Activated B cell treated with CpG ODN at 0.5 μM for 24 hours (primary cell): Measurements from ENCODE around the gene TNP1. TPM values are rescaled to one million over a fixed set of nuclear protein-coding genes. Genes with fewer than 3 reads are reported as not detected.

Experiments used
- ATAC-seq: fragments of 200-7000 bp; cut with Tn5 transposase; one replicate; pipeline ENCODE4 v1.10.0; 2021; ENCODE audit warnings: low read depth, mild to moderate bottlenecking, moderate library complexity
- CTCF ChIA-PET: fragments of 350-600 bp; sonication (Branson Sonifier 250); formaldehyde crosslinking; loops from one replicate; lab custom pipeline; 2021; ENCODE audit warnings: antibody characterized with exemption; lab: Charles Lee
- POLR2A ChIA-PET: fragments of 350-600 bp; sonication (Branson Sonifier 250); formaldehyde crosslinking; loops from one replicate; lab custom pipeline; 2021; ENCODE audit warnings: antibody characterized with exemption; lab: Charles Lee
- DNase-seq: peaks from one replicate; pipeline ENCODE4 v3.0.0; 2022
- H3K27ac Mint-ChIP-seq: one replicate; pipeline ENCODE4 v1.8.0; 2020; ENCODE audit warnings: mixed read lengths
- H3K27me3 Mint-ChIP-seq: one replicate; pipeline ENCODE4 v1.8.0; 2021; ENCODE audit warnings: mixed read lengths
- H3K36me3 Mint-ChIP-seq: one replicate; pipeline ENCODE4 v1.8.0; 2021; ENCODE audit warnings: low read depth, mixed read lengths
- H3K4me1 Mint-ChIP-seq: one replicate; pipeline ENCODE4 v1.8.0; 2021; ENCODE audit warnings: mixed read lengths
- H3K4me3 Mint-ChIP-seq: one replicate; pipeline ENCODE4 v1.8.0; 2020; ENCODE audit warnings: mild to moderate bottlenecking, mixed read lengths
- H3K9me3 Mint-ChIP-seq: one replicate; pipeline ENCODE4 v1.8.0; 2020; ENCODE audit warnings: mixed read lengths
- CTCF ChIP-seq: fragments of 200-600 bp; IDR thresholded peaks from one replicate; pipeline ENCODE4 v1.8.0; 2022; ENCODE audit warnings: antibody characterized with exemption, mild to moderate bottlenecking
- intact Hi-C: fragments of 100-400 bp; cut with micrococcal nuclease; formaldehyde crosslinking; loops from one replicate; pipeline ENCODE4 v1.15.1; 2024
- total RNA-seq: library from RNA; stranded (reverse); gene quantifications from 2 replicates; pipeline ENCODE4 v1.2.3, GENCODE V29; 2022

TNP1 gene
- total RNA-seq, 1 donor from 2014 or later = not detected

- POLR2A ChIA-PET = no interaction called here
- no peaks in the 10 kb centered on the region for H3K27me3 Mint-ChIP-seq
- CTCF ChIA-PET = no interaction called here
- TF ChIP-seq CTCF = no peak
- H3K36me3 Mint-ChIP-seq = no peaks in the 10 kb centered on the region
- intact Hi-C loops = no loop called here
- H3K4me3 Mint-ChIP-seq = no peak overlapping the region
- ATAC-seq (no peak), DNase-seq (no peak)
- H3K27ac Mint-ChIP-seq = no peak overlapping the region
- H3K9me3 Mint-ChIP-seq = no peaks in the 10 kb centered on the region
- H3K4me1 Mint-ChIP-seq = no peaks in the 10 kb centered on the region
These were observed 37.4 kb downstream of the TNP1 start for GRCh38 chr2:216822470-216822869.

GRCh38 chr2:216820709-216821108 lies 39.2 kb downstream of the TNP1 start:
- Mint-ChIP-seq H3K4me3 (no peak overlapping the region), H3K4me1 (no peaks in the 10 kb centered on the region), H3K27me3 (peaks cover 4% of the 10 kb centered on the region), H3K9me3 (no peaks in the 10 kb centered on the region), H3K27ac (no peak overlapping the region), H3K36me3 (no peaks in the 10 kb centered on the region)
- ChIA-PET POLR2A (no interaction called here), CTCF (no interaction called here)
- no peak for DNase-seq
- ATAC-seq = no peak
- intact Hi-C loops = no loop called here
- no peak for TF ChIP-seq CTCF

- no peak for ATAC-seq
- no peak overlapping the region for H3K27ac Mint-ChIP-seq
- POLR2A ChIA-PET = no interaction called here
- intact Hi-C loops = no loop called here
- H3K27me3 Mint-ChIP-seq = peaks cover 10% of the 10 kb centered on the region
- TF ChIP-seq CTCF = no peak
- no peak for DNase-seq
- no peaks in the 10 kb centered on the region for H3K4me1 Mint-ChIP-seq
- no peaks in the 10 kb centered on the region for H3K9me3 Mint-ChIP-seq
- no peaks in the 10 kb centered on the region for H3K36me3 Mint-ChIP-seq
- CTCF ChIA-PET = no interaction called here
- H3K4me3 Mint-ChIP-seq = no peak overlapping the region
These were observed 40.1 kb downstream of the TNP1 start for GRCh38 chr2:216819766-216820165.

- POLR2A ChIA-PET = no interaction called here
These were observed 40.8 kb downstream of the TNP1 start for GRCh38 chr2:216819055-216819454.

GRCh38 chr2:216810399-216811160 lies 49.3 kb downstream of the TNP1 start:
- no peak overlapping the region for H3K4me3 Mint-ChIP-seq
- no peak for TF ChIP-seq CTCF
- no peak for ATAC-seq
- POLR2A ChIA-PET = no interaction called here
- intact Hi-C loops = no loop called here
- H3K27me3 Mint-ChIP-seq = peaks cover 5% of the 10 kb centered on the region
- H3K4me1 Mint-ChIP-seq = no peaks in the 10 kb centered on the region
- H3K9me3 Mint-ChIP-seq = no peaks in the 10 kb centered on the region
- CTCF ChIA-PET = no interaction called here
- DNase-seq = no peak
- H3K27ac Mint-ChIP-seq = no peak overlapping the region
- H3K36me3 Mint-ChIP-seq = no peaks in the 10 kb centered on the region

More at GRCh38 chr2:216819055-216819454, 40.8 kb downstream of the TNP1 start:
- no peaks in the 10 kb centered on the region for H3K4me1 Mint-ChIP-seq
- intact Hi-C loops = no loop called here
- no peak for TF ChIP-seq CTCF
- ATAC-seq (no peak), DNase-seq (no peak)
- no peak overlapping the region for H3K27ac Mint-ChIP-seq
- no peaks in the 10 kb centered on the region for H3K9me3 Mint-ChIP-seq
- no peak overlapping the region for H3K4me3 Mint-ChIP-seq
- CTCF ChIA-PET = no interaction called here
- H3K27me3 Mint-ChIP-seq = peaks cover 10% of the 10 kb centered on the region
- H3K36me3 Mint-ChIP-seq = no peaks in the 10 kb centered on the region

Other genes starting within 250 kb of the TNP1 start
- gene IGFBP2, start 226.6 kb downstream of the TNP1 start, total RNA-seq = not detected in 2 replicates
- not detected in 2 replicates for gene IGFBP5, start 164.5 kb downstream of the TNP1 start, total RNA-seq